IPS-NIHi11 (cell line): ENCODE results near the gene CDYL.
"Not testable (repeated sequence)": the region's sequence is repeated elsewhere in the genome, so short reads cannot be mapped to it uniquely, and the experiment has no call there.

Experiments
- DNase-seq: peaks from one replicate; pipeline ENCODE4 v3.0.0; 2012; ENCODE audit warnings: mixed read lengths, low spot score

CDYL gene

GRCh38 chr6:4844108-4844507, 67.9 kb downstream of the CDYL start:
- no peak for DNase-seq

GRCh38 chr6:4846387-4846786, 70.2 kb downstream of the CDYL start:
- DNase-seq, result no peak

GRCh38 chr6:4848382-4849068, 72.3 kb downstream of the CDYL start:
- DNase-seq, result no peak

- DNase-seq, result no peak
Measured at GRCh38 chr6:4849226-4850022, 73.2 kb downstream of the CDYL start.

GRCh38 chr6:4851035-4851434, 74.8 kb downstream of the CDYL start:
- DNase-seq, result no peak

- not testable (repeated sequence) for DNase-seq
Measured at GRCh38 chr6:4852186-4852585, 76.0 kb downstream of the CDYL start.

GRCh38 chr6:4852938-4853337, 76.7 kb downstream of the CDYL start:
- DNase-seq, result no peak

- no peak for DNase-seq
Measured at GRCh38 chr6:4853349-4853748, 77.1 kb downstream of the CDYL start.

GRCh38 chr6:4853782-4854511, 77.7 kb downstream of the CDYL start:
- DNase-seq, result no peak

GRCh38 chr6:4856785-4857184, 80.6 kb downstream of the CDYL start:
- DNase-seq, result no peak

- DNase-seq, result no peak
Measured at GRCh38 chr6:4858194-4859015, 82.2 kb downstream of the CDYL start.

- no peak for DNase-seq
Measured at GRCh38 chr6:4860387-4860786, 84.2 kb downstream of the CDYL start.

GRCh38 chr6:4861564-4861963, 85.4 kb downstream of the CDYL start:
- no peak for DNase-seq

GRCh38 chr6:4864519-4864918, 88.3 kb downstream of the CDYL start:
- DNase-seq, result no peak

GRCh38 chr6:4865006-4865405, 88.8 kb downstream of the CDYL start:
- DNase-seq, result not testable (repeated sequence)

GRCh38 chr6:4870821-4871494, 94.8 kb downstream of the CDYL start:
- no peak for DNase-seq

GRCh38 chr6:4871825-4872224, 95.6 kb downstream of the CDYL start:
- DNase-seq, result no peak

- no peak for DNase-seq
Measured at GRCh38 chr6:4872841-4873240, 96.6 kb downstream of the CDYL start.

- DNase-seq, result no peak
Measured at GRCh38 chr6:4873928-4874327, 97.7 kb downstream of the CDYL start.

GRCh38 chr6:4879741-4880275, 103.6 kb downstream of the CDYL start:
- DNase-seq, result no peak

GRCh38 chr6:4880363-4880762, 104.2 kb downstream of the CDYL start:
- no peak for DNase-seq
